ENCODE data around the gene CRYM. TPM values are rescaled to one million over a fixed set of nuclear protein-coding genes. Genes with fewer than 3 reads are reported as not detected.

Gene CRYM
- total and polyA plus RNA-seq, 2 donors (not counting 1 experiment from before 2014, with no cell fraction given), result 0.06 to 0.50 TPM

DNA sequence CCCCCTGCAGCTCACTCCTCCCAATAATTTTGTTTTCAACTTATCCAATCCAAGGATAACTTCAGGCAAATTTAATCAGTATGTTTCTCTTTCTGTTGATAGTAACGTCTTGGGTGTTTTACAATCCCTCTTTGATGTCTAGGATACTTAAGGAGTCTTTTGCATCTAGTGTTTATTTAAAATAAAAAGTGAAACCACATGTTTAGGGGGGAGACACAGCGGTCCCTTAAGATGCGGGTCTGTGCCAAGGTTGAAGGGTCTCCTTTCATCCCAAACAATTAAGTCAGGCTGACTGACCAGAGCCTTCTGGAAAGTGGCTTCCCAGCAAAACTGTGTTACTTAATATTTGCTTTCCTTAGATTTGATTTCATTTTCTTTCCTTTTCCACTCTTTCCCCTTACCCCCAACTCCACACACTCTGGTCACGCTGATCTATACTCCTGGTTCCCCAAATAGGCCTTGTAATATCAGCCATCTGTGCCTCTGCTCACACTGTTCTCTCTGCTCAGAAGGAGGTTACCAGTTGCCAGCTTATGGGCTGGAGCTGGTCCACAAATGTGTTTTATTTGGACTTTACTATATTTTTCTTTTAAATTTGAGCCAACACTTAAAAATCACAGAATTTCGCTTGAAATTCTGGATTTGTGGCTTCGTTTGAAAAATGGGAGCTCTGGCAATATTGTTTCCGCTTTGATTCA lies 33.4 kb downstream of the CRYM start:
- Histone ChIP-seq H4K20me1 (ENCODE audit: control insufficient read depth, extremely low read depth, insufficient read depth, low read length) (no peaks in the 10 kb centered on the region), H3K9me3 (ENCODE audit: control insufficient read depth, insufficient read depth, low read depth, low read length) (no peaks in the 10 kb centered on the region), H3K4me3 (replicated peaks in 1 of 4; ENCODE audit: control extremely low read depth in 1 of 4, insufficient read depth in 1 of 4, low read depth in 3 of 4, low read length in 4 of 4) (no peak overlapping the region), H3K4me1 (ENCODE audit: control insufficient read depth, extremely low read depth, insufficient read depth, low read length) (no peaks in the 10 kb centered on the region), H2AFZ (ENCODE audit: low read length) (no peak overlapping the region), H3K36me3 (ENCODE audit: control insufficient read depth, insufficient read depth, low read length) (no peaks in the 10 kb centered on the region), H3K9ac (ENCODE audit: insufficient read depth, low read length) (no peak overlapping the region), H3K4me2 (ENCODE audit: extremely low read depth, insufficient read depth, low read length) (no peak overlapping the region), H3K79me2 (ENCODE audit: control insufficient read depth, insufficient read depth, low read length) (no peaks in the 10 kb centered on the region), H3K27ac (ENCODE audit: insufficient read depth, low read length) (no peak overlapping the region), H3K27me3 (ENCODE audit: control insufficient read depth, insufficient read depth, low read length) (peaks cover 4% of the 10 kb centered on the region)
- TF ChIP-seq EZH2 (IDR thresholded peaks at IDR 0.05; ENCODE audit: low read length, missing control alignments) (no peak), CTCF (conservative IDR thresholded peaks at IDR 0.05 in 1 of 2, IDR thresholded peaks at IDR 0.05 in 1 of 2; ENCODE audit: low read depth in 1 of 2, low read length in 2 of 2) (no peak)
- DNase-seq (ENCODE audit: low read depth in 2 of 2), result no peak

GRCh38 chr16:21242756-21243155 lies 35.3 kb downstream of the CRYM start:
- Histone ChIP-seq H3K9me3 (ENCODE audit: control insufficient read depth, insufficient read depth, low read depth, low read length) (no peaks in the 10 kb centered on the region), H3K4me3 (replicated peaks in 1 of 4; ENCODE audit: control extremely low read depth in 1 of 4, insufficient read depth in 1 of 4, low read depth in 3 of 4, low read length in 4 of 4) (no peak overlapping the region), H3K79me2 (ENCODE audit: control insufficient read depth, insufficient read depth, low read length) (no peaks in the 10 kb centered on the region), H3K27me3 (ENCODE audit: control insufficient read depth, insufficient read depth, low read length) (no peaks in the 10 kb centered on the region), H3K4me2 (ENCODE audit: extremely low read depth, insufficient read depth, low read length) (no peak overlapping the region), H3K4me1 (ENCODE audit: control insufficient read depth, extremely low read depth, insufficient read depth, low read length) (no peaks in the 10 kb centered on the region), H3K9ac (ENCODE audit: insufficient read depth, low read length) (no peak overlapping the region), H3K27ac (ENCODE audit: insufficient read depth, low read length) (no peak overlapping the region), H2AFZ (ENCODE audit: low read length) (no peak overlapping the region), H4K20me1 (ENCODE audit: control insufficient read depth, extremely low read depth, insufficient read depth, low read length) (no peaks in the 10 kb centered on the region), H3K36me3 (ENCODE audit: control insufficient read depth, insufficient read depth, low read length) (no peaks in the 10 kb centered on the region)
- TF ChIP-seq EZH2 (IDR thresholded peaks at IDR 0.05; ENCODE audit: low read length, missing control alignments) (no peak), CTCF (conservative IDR thresholded peaks at IDR 0.05 in 1 of 2, IDR thresholded peaks at IDR 0.05 in 1 of 2; ENCODE audit: low read depth in 1 of 2, low read length in 2 of 2) (no peak)
- no peak for DNase-seq (ENCODE audit: low read depth in 2 of 2)

DNA sequence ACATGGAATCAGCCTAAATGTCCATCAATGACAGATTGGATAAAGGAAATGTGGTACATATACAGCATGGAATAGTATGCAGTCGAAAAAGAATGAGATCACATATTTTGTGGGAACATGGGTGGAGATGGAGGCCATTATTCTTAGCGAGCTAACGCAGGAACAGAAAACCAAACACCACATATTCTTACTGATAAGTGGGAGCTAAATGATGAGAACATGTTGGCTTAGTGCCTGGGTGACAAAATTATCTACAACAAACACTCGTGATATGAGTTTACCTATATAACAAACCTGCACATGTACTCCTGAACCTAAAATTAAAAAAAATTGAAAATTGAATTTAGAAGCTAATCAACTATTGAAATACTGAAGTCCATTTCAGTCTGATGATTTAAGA lies 38.4 kb downstream of the CRYM start:
- TF ChIP-seq CTCF (conservative IDR thresholded peaks at IDR 0.05 in 1 of 2, IDR thresholded peaks at IDR 0.05 in 1 of 2; ENCODE audit: low read depth in 1 of 2, low read length in 2 of 2), result no peak
- Histone ChIP-seq H3K36me3 (ENCODE audit: control insufficient read depth, insufficient read depth, low read length) (no peaks in the 10 kb centered on the region), H3K4me3 (replicated peaks in 1 of 4; ENCODE audit: control extremely low read depth in 1 of 4, insufficient read depth in 1 of 4, low read depth in 3 of 4, low read length in 4 of 4) (no peak overlapping the region), H3K9me3 (ENCODE audit: control insufficient read depth, insufficient read depth, low read depth, low read length) (no peaks in the 10 kb centered on the region), H3K9ac (ENCODE audit: insufficient read depth, low read length) (no peak overlapping the region), H3K4me1 (ENCODE audit: control insufficient read depth, extremely low read depth, insufficient read depth, low read length) (no peaks in the 10 kb centered on the region), H3K27me3 (ENCODE audit: control insufficient read depth, insufficient read depth, low read length) (no peaks in the 10 kb centered on the region), H4K20me1 (ENCODE audit: control insufficient read depth, extremely low read depth, insufficient read depth, low read length) (no peaks in the 10 kb centered on the region), H2AFZ (ENCODE audit: low read length) (no peak overlapping the region), H3K27ac (ENCODE audit: insufficient read depth, low read length) (no peak overlapping the region), H3K79me2 (ENCODE audit: control insufficient read depth, insufficient read depth, low read length) (no peaks in the 10 kb centered on the region), H3K4me2 (ENCODE audit: extremely low read depth, insufficient read depth, low read length) (no peak overlapping the region)
- no peak for DNase-seq (ENCODE audit: low read depth in 2 of 2)
